ENCODE data around the gene SEMA4F.
"Not testable (repeated sequence)": the region's sequence is repeated elsewhere in the genome, so short reads cannot be mapped to it uniquely, and the experiment has no call there.

Gene SEMA4F

GRCh38 chr2:74653985-74654882 is at the start of gene SEMA4F:
Gene SEMA4F, plus strand, starts transcription at chr2:74654247. Its CDS starts 130 bp downstream, at chr2:74654377.
- DNase-seq: peak; percentile 78

- DNase-seq: no peak
Observed at GRCh38 chr2:74606927-74607326, 47.1 kb upstream of the SEMA4F start.

- no peak for DNase-seq
Observed at GRCh38 chr2:74617122-74617521, 36.9 kb upstream of the SEMA4F start.

GRCh38 chr2:74618410-74619083 is 35.5 kb upstream of the SEMA4F start:
- no peak for DNase-seq

GRCh38 chr2:74619651-74620297 is 34.3 kb upstream of the SEMA4F start:
- DNase-seq: no peak

GRCh38 chr2:74620671-74621070 is 33.4 kb upstream of the SEMA4F start:
- no peak for DNase-seq

GRCh38 chr2:74625658-74626425 is 28.2 kb upstream of the SEMA4F start:
- no peak for DNase-seq

GRCh38 chr2:74628538-74629105 is 25.4 kb upstream of the SEMA4F start:
- no peak for DNase-seq

GRCh38 chr2:74630454-74630853 is 23.6 kb upstream of the SEMA4F start:
- not testable (repeated sequence) for DNase-seq

GRCh38 chr2:74632209-74632938 is 21.7 kb upstream of the SEMA4F start:
- no peak for DNase-seq

GRCh38 chr2:74632939-74633312 is 21.1 kb upstream of the SEMA4F start:
- DNase-seq: no peak

- DNase-seq: no peak
Observed at GRCh38 chr2:74639550-74639949, 14.5 kb upstream of the SEMA4F start.

- DNase-seq: no peak
Observed at GRCh38 chr2:74645344-74645743, 8.7 kb upstream of the SEMA4F start.

GRCh38 chr2:74646201-74646600 is 7.8 kb upstream of the SEMA4F start:
- no peak for DNase-seq

- DNase-seq: no peak
Observed at GRCh38 chr2:74646834-74647482, 7.1 kb upstream of the SEMA4F start.

GRCh38 chr2:74648009-74648443 is 6.0 kb upstream of the SEMA4F start, which contains the start of gene M1AP:
Gene M1AP, minus strand, starts transcription at chr2:74648330. Its CDS starts 8,055 bp downstream, at chr2:74640275.
- DNase-seq: no peak

GRCh38 chr2:74653589-74653984 is 460 bp upstream of the SEMA4F start:
- no peak for DNase-seq

GRCh38 chr2:74655579-74655978 is 1.5 kb downstream of the SEMA4F start:
- no peak for DNase-seq

- no peak for DNase-seq
Observed at GRCh38 chr2:74658516-74658915, 4.5 kb downstream of the SEMA4F start.

GRCh38 chr2:74659462-74659861 is 5.4 kb downstream of the SEMA4F start:
- no peak for DNase-seq

GRCh38 chr2:74668087-74668486 is 14.0 kb downstream of the SEMA4F start:
- DNase-seq: no peak

Data from 8988T (cell line).